Measurements from ENCODE around the gene NLE1. TPM values are rescaled to one million over a fixed set of nuclear protein-coding genes. Genes with fewer than 3 reads are reported as not detected.
"Not testable (repeated sequence)": the region's sequence is repeated elsewhere in the genome, so short reads cannot be mapped to it uniquely, and the experiment has no call there.

Gene NLE1
- total RNA-seq, 1 donor from 2014 or later: 40.6 TPM

DNA sequence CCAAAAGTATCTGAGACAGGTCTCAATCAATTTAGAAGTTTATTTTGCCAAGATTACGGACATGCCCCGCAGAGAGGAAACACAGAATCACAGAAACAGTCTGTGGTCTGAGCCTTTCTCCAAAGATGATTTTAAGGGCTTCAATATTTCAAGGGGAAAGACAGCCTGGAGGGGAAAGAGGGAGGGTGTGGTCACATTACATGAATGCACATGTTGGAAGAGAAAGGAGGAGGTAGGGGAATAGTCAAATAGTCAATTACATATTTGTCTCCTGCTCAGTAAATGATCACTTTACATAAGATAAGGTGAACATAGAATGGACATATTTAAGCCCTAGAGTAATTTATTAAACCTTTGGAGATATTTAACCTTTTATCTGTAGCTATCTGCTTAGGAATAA is 17.8 kb upstream of the NLE1 start:
- Mint-ChIP-seq H3K36me3 (ENCODE audit: low read depth) (no peaks in the 10 kb centered on the region), H3K27ac (no peak overlapping the region), H3K27me3 (ENCODE audit: low read depth) (peaks cover 3% of the 10 kb centered on the region), H3K4me3 (ENCODE audit: low read depth) (no peak overlapping the region), H3K9me3 (peaks cover 4% of the 10 kb centered on the region), H3K4me1 (ENCODE audit: low read depth) (peaks cover 27% of the 10 kb centered on the region)
- no peak for DNase-seq (ENCODE audit: low spot score)
- intact Hi-C loops (cut with micrococcal nuclease): loop anchor here (10.0 kb wide), 1 partner anchor 585 kb away; no protein-coding TSS in a partner anchor

DNA sequence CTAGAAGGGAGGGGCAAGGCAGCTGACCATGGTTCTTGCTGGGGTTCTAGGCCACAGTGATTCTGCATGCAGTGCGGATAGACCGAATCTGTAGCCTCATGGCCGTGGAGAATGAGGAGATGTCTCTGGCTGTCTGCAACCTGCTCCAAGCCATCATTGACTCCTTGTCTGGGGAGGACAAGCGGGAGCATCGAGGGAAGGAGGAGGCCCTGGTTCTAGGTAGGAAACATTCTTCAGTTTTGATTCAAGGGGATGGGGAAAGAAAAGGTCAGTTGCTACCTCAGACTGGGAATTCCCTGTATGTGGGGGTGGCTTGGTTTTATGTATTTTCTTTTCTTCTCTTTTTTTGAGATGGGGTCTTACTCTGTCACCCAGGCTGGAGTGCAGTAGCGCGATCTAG is 13.1 kb upstream of the NLE1 start:
- intact Hi-C loops (cut with micrococcal nuclease): no loop called here
- DNase-seq (ENCODE audit: low spot score): no peak
- H3K4me3 Mint-ChIP-seq (ENCODE audit: low read depth): no peak overlapping the region
- no peaks in the 10 kb centered on the region for H3K36me3 Mint-ChIP-seq (ENCODE audit: low read depth)
- H3K27me3 Mint-ChIP-seq (ENCODE audit: low read depth): peaks cover 20% of the 10 kb centered on the region
- no peaks in the 10 kb centered on the region for H3K9me3 Mint-ChIP-seq
- H3K4me1 Mint-ChIP-seq (ENCODE audit: low read depth): peaks cover 7% of the 10 kb centered on the region
- H3K27ac Mint-ChIP-seq: no peak overlapping the region

- DNase-seq (ENCODE audit: low spot score): no peak
- no peak overlapping the region for H3K27ac Mint-ChIP-seq
Measured at GRCh38 chr17:35154196-35155165, 12.4 kb upstream of the NLE1 start.

GRCh38 chr17:35152421-35153140 is 10.5 kb upstream of the NLE1 start:
- H3K9me3 Mint-ChIP-seq: no peaks in the 10 kb centered on the region
- intact Hi-C loops (cut with micrococcal nuclease): no loop called here
- no peak for DNase-seq (ENCODE audit: low spot score)
- H3K27me3 Mint-ChIP-seq (ENCODE audit: low read depth): peaks cover 20% of the 10 kb centered on the region
- H3K4me3 Mint-ChIP-seq (ENCODE audit: low read depth): no peak overlapping the region
- no peaks in the 10 kb centered on the region for H3K36me3 Mint-ChIP-seq (ENCODE audit: low read depth)
- H3K4me1 Mint-ChIP-seq (ENCODE audit: low read depth): peaks cover 4% of the 10 kb centered on the region
- H3K27ac Mint-ChIP-seq: no peak overlapping the region

More at GRCh38 chr17:35154196-35155165, 12.4 kb upstream of the NLE1 start:
- intact Hi-C loops (cut with micrococcal nuclease): no loop called here
- Mint-ChIP-seq H3K4me3 (ENCODE audit: low read depth) (no peak overlapping the region), H3K9me3 (no peaks in the 10 kb centered on the region), H3K36me3 (ENCODE audit: low read depth) (no peaks in the 10 kb centered on the region), H3K4me1 (ENCODE audit: low read depth) (peaks cover 4% of the 10 kb centered on the region), H3K27me3 (ENCODE audit: low read depth) (peaks cover 20% of the 10 kb centered on the region)

- peaks cover 20% of the 10 kb centered on the region for H3K27me3 Mint-ChIP-seq (ENCODE audit: low read depth)
- intact Hi-C loops (cut with micrococcal nuclease); H3K4me3 Mint-ChIP-seq (ENCODE audit: low read depth); H3K4me1 Mint-ChIP-seq (ENCODE audit: low read depth); H3K27ac Mint-ChIP-seq; H3K9me3 Mint-ChIP-seq; DNase-seq (ENCODE audit: low spot score); H3K36me3 Mint-ChIP-seq (ENCODE audit: low read depth): not testable (repeated sequence)
Measured at GRCh38 chr17:35151080-35151479, 9.0 kb upstream of the NLE1 start.

DNA sequence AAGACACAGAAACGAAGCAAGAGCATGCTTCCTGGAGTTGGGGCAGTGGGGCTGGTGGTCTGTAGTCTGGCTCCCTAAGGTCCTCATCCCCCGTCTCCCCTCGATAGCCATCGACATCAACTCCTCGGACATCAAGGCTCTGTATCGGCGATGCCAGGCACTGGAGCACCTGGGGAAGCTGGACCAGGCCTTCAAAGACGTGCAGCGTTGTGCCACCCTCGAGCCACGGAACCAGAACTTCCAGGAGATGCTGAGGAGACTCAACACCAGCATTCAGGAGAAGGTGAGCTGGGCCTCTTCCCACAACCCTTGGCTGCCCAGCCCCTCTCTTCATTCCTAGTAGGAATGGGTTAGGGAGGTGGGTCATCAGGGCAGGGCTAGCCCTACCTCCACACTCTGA is 7.8 kb upstream of the NLE1 start:
- Mint-ChIP-seq H3K9me3 (no peaks in the 10 kb centered on the region), H3K4me3 (ENCODE audit: low read depth) (no peak overlapping the region), H3K36me3 (ENCODE audit: low read depth) (no peaks in the 10 kb centered on the region), H3K4me1 (ENCODE audit: low read depth) (no peaks in the 10 kb centered on the region), H3K27me3 (ENCODE audit: low read depth) (peaks cover 17% of the 10 kb centered on the region), H3K27ac (no peak overlapping the region)
- intact Hi-C loops (cut with micrococcal nuclease): no loop called here
- no peak for DNase-seq (ENCODE audit: low spot score)

GRCh38 chr17:35148144-35148543 is 6.0 kb upstream of the NLE1 start:
- intact Hi-C loops (cut with micrococcal nuclease): no loop called here
- Mint-ChIP-seq H3K9me3 (no peaks in the 10 kb centered on the region), H3K4me1 (ENCODE audit: low read depth) (peaks cover 1% of the 10 kb centered on the region), H3K27me3 (ENCODE audit: low read depth) (peaks cover 10% of the 10 kb centered on the region), H3K27ac (no peak overlapping the region), H3K4me3 (ENCODE audit: low read depth) (no peak overlapping the region), H3K36me3 (ENCODE audit: low read depth) (no peaks in the 10 kb centered on the region)
- DNase-seq (ENCODE audit: low spot score): no peak

GRCh38 chr17:35147375-35147905 is 5.3 kb upstream of the NLE1 start, which contains the start of gene UNC45B:
Gene UNC45B (plus strand): TSS chr17:35147817. CDS start chr17:35148264, 447 bp downstream.
- Mint-ChIP-seq H3K4me1 (ENCODE audit: low read depth) (peaks cover 2% of the 10 kb centered on the region), H3K4me3 (ENCODE audit: low read depth) (no peak within 1 kb of the TSS), H3K27ac (no peak within 1 kb of the TSS), H3K36me3 (ENCODE audit: low read depth) (no peaks in the 10 kb centered on the region), H3K27me3 (ENCODE audit: low read depth) (peaks cover 4% of the 10 kb centered on the region), H3K9me3 (no peaks in the 10 kb centered on the region)
- intact Hi-C loops (cut with micrococcal nuclease): no loop called here
- DNase-seq (ENCODE audit: low spot score): no peak

GRCh38 chr17:35146214-35146833 is 4.2 kb upstream of the NLE1 start:
- H3K27me3 Mint-ChIP-seq (ENCODE audit: low read depth): peaks cover 1% of the 10 kb centered on the region
- no peak overlapping the region for H3K4me3 Mint-ChIP-seq (ENCODE audit: low read depth)
- H3K27ac Mint-ChIP-seq: no peak overlapping the region
- no peak for DNase-seq (ENCODE audit: low spot score)
- peaks cover 5% of the 10 kb centered on the region for H3K4me1 Mint-ChIP-seq (ENCODE audit: low read depth)
- intact Hi-C loops (cut with micrococcal nuclease): no loop called here
- H3K36me3 Mint-ChIP-seq (ENCODE audit: low read depth): peaks cover 3% of the 10 kb centered on the region
- H3K9me3 Mint-ChIP-seq: no peaks in the 10 kb centered on the region

GRCh38 chr17:35144840-35145239 is 2.7 kb upstream of the NLE1 start:
- H3K9me3 Mint-ChIP-seq: no peaks in the 10 kb centered on the region

DNA sequence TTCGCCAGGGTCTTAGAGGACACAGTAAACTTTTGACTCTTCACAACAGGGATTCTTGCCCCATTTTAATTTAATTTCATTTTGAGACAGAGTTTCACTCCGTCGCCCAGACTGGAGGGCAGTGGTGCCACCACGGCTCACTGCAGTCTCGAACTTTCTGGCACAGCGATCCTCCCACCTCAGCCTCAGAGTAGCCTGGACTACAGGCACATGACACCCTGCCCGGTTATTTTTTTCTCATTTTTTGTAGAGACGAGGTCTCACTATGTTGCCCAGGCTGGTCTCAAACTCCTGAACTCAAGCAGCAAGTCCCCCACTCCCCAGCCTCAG is 329 bp upstream of the NLE1 start:
- intact Hi-C loops (cut with micrococcal nuclease): loop anchor here (5.0 kb wide), 1 partner anchor 70 kb away; no protein-coding TSS in a partner anchor
- H3K4me1 Mint-ChIP-seq (ENCODE audit: low read depth): peaks cover 6% of the 10 kb centered on the region
- DNase-seq (ENCODE audit: low spot score): no peak
- H3K27ac Mint-ChIP-seq: no peak overlapping the region
- peaks cover 31% of the 10 kb centered on the region for H3K36me3 Mint-ChIP-seq (ENCODE audit: low read depth)
- no peaks in the 10 kb centered on the region for H3K9me3 Mint-ChIP-seq
- no peaks in the 10 kb centered on the region for H3K27me3 Mint-ChIP-seq (ENCODE audit: low read depth)
- peak overlapping the region; percentile 82 for H3K4me3 Mint-ChIP-seq (ENCODE audit: low read depth)

More at GRCh38 chr17:35144840-35145239, 2.7 kb upstream of the NLE1 start:
- DNase-seq (ENCODE audit: low spot score): no peak
- no peak overlapping the region for H3K27ac Mint-ChIP-seq
- peaks cover 8% of the 10 kb centered on the region for H3K36me3 Mint-ChIP-seq (ENCODE audit: low read depth)
- intact Hi-C loops (cut with micrococcal nuclease): loop anchor here (5.0 kb wide), 1 partner anchor 67 kb away; no protein-coding TSS in a partner anchor
- H3K4me1 Mint-ChIP-seq (ENCODE audit: low read depth): peaks cover 6% of the 10 kb centered on the region
- H3K4me3 Mint-ChIP-seq (ENCODE audit: low read depth): no peak overlapping the region
- H3K27me3 Mint-ChIP-seq (ENCODE audit: low read depth): no peaks in the 10 kb centered on the region

DNA sequence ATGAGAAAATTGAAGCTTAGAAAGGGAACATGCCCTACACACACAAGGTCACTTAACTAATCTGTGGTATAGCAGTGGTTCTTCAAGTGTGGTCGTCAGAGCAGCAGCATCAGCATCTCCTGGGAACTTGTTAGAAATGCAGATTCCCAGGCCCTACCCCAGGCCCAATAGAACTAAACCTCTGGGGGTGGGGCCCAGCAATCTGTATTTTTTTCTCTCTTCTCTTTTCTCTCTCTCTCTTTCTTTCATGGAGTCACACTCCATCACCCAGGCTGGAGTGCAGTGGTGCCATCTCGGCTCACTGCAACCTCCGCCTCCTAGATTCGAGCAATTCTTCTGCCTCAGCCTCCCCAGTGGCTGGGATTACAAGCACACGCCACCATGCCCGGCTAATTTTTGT is 3.9 kb downstream of the NLE1 start:
- intact Hi-C loops (cut with micrococcal nuclease): no loop called here
- H3K27me3 Mint-ChIP-seq (ENCODE audit: low read depth): no peaks in the 10 kb centered on the region
- H3K9me3 Mint-ChIP-seq: no peaks in the 10 kb centered on the region
- H3K4me3 Mint-ChIP-seq (ENCODE audit: low read depth): no peak overlapping the region
- H3K36me3 Mint-ChIP-seq (ENCODE audit: low read depth): peaks cover 73% of the 10 kb centered on the region
- peaks cover 5% of the 10 kb centered on the region for H3K4me1 Mint-ChIP-seq (ENCODE audit: low read depth)
- no peak overlapping the region for H3K27ac Mint-ChIP-seq
- DNase-seq (ENCODE audit: low spot score): no peak
